NCI-H2196 (cell line): ENCODE measurements around the gene KIAA2012.

ENCODE experiments used
- DNase-seq: peaks from one replicate; lab custom pipeline; 2025; ENCODE audit not compliant: unreplicated experiment; lab: John Stamatoyannopoulos, UW

The KIAA2012 gene

DNA sequence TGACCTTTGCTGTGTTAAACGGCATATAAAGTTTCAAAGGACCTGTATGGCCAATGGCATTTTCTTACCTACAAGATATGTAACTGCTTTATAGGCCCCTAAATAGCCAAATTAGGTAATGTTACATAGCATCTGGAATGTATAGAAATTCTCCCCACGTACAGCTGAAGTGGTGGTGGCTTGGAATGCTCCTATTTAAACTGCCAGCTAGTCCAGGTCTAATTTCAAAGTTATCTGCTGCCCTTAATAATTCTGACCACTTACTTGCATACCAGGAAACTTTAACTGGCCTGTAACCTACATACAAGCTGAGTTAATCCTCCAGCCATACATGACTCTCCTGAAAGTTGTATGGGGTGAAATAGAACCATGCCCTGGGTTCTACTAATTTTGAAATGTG is 1.3 kb downstream of the KIAA2012 start:
- DNase-seq: no peak

DNA sequence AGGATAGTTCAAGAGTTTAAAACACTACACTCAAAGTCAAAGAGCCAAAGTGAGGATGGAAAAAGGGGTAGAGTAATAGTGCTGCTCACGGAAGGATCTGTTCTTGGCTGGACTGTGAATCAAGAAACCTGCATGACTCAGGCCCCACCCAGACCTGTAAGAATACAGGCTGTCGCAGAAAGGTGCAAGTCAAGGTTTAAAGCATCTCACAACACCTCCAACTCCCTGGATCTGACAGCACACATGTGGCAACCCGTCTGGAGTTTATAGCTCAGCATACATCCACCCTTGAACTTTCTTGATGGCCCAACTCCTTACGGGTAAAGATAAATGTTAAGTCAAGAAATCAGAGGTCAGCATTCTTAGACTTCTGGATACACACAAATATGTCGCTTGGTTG is 6.3 kb downstream of the KIAA2012 start:
- no peak for DNase-seq

DNA sequence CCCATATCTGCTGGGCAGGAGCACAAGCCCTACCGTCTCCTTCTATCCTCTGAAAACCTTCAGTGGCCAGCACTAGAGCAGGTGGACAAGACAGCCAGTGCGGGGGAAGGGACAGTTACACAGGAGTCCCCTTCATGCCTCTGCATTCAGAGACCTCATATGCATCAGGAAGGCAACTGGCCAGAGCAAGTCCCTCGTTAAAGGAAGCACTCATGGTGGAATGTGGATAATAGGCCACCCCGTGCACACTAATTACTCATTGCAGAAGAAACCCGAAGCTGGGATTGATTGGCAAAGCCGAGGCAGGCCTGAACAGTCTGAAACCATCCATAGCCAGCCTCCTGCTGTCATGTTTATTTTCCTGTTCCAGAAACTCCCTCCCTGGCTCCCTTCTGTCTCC is 11.2 kb downstream of the KIAA2012 start:
- DNase-seq: no peak

DNA sequence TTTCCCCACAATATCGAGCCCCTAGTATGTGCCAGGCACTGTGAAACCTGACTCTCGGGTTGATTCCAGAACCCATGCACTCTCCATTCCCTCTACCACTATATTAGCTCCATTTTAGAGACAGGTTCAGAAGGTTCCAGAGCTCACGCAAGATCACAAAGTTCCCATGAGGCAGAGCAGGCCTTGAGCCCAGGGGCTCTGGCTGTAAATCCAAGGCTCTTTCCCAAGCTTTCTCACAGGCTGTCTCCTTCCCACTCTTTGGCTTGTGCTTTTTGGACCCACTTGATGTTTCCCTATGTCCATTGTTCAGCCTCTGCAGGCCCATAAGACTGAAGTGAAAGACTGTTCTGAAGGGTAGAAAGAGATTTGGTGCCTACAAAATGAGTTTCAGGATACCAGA is 15.7 kb downstream of the KIAA2012 start:
- no peak for DNase-seq

DNA sequence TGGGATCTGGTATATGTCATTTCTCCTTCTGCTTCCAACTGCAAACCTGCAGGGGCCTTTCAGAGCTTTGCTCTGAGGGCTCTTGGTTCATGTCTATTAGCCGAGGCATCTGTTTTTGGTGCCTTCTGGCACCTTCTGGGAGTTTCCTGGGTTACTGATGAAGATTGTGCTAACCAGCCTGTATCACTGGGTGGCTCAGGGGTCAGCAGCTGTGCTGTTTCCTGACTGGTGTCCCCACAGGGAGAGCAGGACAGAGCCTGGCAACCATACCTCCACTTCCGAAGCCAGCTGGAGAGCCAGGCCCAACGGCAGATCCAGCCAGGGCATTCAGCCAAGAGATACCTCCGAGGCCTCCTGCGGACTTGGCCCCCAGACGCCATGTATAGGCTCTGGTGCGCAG is 17.5 kb downstream of the KIAA2012 start:
- no peak for DNase-seq

DNA sequence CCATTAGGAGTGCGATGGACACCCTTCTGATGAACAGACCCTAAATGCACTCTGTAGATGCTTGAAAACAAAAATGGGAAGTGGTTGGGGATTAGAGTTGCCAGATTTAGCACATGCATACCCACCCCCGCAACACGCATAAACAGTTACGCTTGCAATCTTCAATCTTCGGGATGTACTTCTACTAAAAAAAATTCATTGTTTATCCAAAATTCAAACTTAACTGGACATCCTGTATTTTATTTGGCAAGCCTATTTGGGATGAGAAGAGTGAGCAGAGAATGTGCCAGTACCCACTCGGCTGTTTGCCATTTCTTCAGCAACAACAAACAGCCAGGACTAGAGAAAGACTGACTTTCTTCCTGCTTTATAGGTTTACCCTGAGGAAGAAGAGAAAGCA is 18.4 kb downstream of the KIAA2012 start:
- DNase-seq: no peak

DNA sequence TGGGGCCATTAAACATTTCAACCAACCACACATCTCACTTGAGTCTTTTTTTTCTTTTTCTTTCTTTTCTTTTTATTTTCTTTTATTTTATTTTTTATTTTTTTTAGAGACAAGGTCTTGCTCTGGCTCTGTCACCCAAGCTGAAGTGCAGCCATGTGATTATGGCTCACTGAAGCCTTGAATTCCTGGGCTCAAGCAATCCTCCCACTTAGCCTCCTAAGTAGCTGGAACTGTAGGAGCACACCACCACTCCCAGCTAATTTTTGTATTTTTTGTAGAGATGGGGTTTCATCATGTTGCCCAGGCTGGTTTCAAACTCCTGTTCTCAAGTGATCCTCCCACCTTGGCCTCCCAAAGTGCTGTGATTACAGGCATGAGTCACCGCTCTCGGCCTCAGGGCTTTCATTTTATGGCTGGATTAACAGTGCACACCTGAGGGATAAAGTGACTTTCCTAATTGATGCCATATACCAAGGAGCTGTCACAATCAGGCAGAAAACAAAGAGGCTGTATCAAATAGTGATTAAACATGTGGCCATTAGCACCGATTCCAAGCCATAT is 21.5 kb downstream of the KIAA2012 start:
- no peak for DNase-seq

DNA sequence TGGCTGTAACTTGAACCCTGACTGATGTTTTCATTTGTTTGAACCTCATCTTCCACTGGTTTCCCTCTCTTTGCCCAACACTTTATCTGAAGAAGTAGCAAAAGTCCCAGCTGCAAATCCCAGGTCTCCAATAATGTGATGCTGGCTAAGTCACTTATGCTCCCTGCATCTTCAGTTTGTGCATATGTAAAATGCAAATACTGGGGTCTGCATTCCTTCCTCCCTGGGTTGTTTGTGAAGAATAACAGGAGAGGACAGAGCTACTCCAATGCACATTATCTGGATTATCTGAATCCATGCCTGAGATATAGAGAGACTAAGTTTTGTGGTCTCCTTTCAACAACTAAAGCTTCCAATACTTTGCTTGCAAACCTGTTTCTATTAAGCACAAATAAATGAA is 22.2 kb downstream of the KIAA2012 start:
- DNase-seq: no peak

DNA sequence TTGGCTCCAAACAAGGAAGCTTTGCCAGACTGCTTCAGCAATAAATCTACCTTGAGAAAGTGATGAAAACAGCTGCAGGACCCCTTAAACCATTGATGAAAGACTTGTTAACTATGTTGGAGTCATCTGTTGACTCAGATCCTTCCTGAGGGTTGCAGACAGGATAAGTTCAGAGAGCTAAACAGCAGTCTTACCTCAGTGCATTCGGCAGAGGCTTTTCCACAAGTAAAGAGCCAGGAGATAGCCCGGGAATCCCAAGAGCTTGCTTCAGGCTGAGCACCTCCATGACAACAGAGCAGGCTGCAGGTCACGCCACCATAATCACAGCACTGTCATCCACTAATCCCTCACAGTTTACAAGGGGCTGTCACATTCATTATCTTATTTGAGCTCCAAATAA is 23.7 kb downstream of the KIAA2012 start:
- no peak for DNase-seq

DNA sequence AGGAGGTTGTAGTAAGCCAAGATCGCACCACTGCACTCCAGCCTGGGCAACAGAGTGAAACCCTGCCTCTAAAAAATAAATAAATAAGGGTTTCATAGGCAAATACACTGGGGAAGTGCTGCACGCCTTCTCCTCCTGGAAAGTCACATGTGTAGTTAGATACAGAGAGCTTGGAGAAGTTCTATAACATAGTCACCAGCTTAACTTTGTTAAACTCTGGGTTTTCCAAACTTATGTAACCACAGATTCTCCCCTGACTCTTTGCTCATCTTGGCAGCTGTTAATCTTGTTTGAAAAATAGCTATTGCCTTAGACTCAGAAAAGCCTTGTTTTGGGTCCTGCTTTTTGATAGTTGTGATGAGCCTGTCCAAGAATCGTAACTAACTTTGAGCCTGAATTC is 25.2 kb downstream of the KIAA2012 start:
- DNase-seq: no peak

DNA sequence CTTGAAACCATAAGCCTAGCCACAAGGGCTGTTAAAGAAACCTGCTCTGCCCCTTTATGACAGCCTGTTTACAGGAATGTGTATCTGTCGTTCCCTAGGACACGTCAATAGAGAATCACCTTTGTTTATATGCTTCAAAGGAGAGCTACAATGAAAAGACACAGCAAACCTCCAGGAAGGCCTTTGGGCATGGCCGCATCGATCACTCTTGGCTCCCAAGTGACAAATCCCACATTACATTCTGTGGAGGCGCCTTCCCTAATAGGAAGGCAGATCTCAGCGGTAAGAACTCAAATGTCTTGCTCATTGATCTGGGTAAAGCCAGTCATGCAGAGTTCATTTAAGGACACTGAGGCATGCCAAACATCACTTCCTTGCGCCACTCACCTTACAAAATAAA is 26.5 kb downstream of the KIAA2012 start:
- no peak for DNase-seq

DNA sequence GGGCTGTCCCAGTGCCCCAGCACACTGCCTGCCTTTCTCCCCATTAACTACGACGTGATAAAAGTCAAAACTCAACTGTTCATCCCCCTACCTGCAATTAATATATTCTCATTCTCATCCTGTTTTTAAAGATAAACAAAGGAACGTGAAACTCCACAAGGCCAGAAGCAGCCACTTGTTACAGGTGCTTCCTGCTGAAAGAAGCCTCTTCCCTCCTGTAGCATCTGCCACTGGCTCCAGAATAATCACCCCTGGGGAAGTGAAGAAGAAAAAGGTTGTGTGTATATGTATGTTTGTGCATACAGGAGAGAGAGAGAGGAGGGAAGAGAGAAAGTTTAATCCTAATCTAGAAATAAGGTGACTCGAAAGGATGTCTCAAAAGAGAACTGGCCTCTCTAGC is 27.1 kb downstream of the KIAA2012 start:
- no peak for DNase-seq

DNA sequence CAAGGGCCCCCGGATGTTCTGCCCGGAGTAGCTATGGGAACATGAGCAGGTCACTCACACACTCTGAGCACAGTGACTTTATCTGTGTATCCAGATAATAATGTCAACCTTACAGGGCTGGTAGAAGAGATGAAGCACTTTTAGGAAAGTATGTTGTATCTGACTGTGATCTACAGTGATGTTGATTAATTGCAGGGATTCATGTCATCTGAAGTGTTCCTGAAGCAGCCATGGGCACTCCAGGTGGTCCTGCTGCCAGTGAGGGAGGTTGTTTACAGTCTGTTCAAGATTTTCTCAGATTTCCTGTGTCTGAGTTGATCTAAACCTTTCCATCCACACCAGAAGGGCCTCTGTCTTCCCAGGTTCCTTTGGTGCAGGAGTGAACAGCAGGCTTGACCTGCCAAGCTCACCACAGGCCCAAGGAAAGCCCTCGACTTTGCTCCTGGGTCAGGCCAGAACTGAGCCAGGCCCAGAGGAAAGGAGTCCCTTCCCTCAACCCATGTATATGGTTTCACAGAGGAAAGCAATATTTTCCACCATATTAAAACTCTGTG is 28.0 kb downstream of the KIAA2012 start:
- no peak for DNase-seq

DNA sequence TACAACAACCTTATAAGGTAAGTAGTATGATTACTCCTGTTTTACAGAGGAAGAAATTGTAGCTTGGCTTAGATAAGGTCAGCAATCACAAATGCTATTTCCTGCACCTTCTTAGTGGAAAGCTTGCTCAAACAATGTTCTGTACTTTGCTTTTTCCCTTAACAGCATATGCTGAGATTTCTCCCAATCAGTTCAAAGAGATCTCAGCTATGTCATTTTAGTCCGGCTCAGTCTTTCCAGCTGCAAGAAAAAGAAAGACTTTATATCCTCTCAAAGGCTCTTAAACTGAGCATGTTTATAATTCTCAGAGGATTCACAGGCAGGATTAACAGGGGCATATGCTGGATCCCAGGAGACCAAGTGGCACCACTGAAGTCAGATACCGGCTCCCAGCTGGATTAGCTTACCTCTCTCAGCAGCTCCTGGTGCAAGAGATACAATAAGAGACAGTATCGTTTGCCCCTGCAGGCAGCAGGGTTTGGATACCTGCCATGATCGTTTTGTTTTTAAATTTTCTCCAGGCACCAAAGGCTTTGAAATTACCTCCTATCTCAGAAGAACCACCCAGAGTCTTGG is 29.5 kb downstream of the KIAA2012 start:
- DNase-seq: no peak

DNA sequence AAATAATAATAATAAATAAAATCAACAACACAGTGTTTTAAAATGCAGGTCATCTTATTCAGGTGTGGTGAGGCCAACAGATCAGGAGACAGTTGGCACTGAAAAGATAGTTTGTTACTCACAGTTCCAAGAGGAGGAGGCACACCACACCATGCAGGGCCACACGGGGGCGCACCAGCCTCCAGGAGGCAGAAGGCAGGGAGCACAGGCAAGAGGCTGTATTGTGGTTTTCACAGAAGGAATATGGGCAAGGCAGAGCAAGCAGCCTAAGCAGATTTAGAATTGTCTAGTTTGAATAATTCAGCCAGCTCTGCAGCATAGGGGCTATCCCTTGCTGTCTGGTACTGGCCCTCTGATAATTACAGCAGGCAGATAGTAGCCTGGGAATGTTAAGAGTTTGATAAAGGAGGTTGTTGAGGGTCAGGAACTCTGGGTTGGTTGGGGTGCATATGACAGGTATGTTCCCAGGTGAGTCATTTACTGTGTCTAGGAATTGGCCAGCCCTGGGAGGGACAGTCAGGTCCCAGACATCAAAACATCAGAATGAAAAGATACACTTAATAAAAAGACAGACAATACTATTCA is 31.3 kb downstream of the KIAA2012 start:
- no peak for DNase-seq

DNA sequence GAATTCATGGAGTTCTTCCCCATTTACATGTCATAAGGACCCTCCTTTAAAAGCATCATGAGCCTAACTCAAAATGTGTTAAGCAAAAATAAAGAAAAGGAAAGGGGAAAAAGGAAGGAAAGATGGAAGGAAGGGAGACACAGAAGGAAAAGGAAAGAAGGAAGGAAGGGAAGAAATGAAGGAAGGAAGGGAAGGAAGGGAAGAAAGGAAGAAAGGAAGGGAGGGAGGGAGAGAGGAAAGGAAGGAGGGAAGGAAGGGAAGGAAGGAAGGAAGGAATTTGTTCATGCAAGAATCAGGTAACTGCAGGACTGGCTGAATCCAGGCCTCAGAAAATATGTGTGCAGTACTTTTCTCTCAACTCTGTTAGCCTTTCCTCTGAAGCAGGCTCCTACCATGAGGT is 32.0 kb downstream of the KIAA2012 start:
- no peak for DNase-seq

DNA sequence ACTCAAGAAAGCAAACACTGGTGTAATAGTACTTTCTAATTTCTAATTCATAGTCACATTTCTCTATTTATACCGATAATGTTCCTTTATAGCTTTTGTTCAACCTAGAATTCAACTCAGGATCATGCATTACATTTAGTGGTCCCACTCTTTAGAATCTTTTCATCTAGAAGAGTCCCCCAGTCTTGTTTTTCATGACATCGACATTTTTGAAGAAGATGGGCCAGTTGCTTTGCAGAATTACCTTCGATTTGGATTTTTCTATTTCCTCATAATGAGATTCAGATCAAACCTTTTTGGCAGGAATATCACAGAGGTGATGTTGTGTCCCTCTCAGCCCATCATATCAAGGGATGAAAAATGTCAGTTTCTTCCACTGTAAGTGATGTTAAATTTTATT is 35.3 kb downstream of the KIAA2012 start:
- no peak for DNase-seq

DNA sequence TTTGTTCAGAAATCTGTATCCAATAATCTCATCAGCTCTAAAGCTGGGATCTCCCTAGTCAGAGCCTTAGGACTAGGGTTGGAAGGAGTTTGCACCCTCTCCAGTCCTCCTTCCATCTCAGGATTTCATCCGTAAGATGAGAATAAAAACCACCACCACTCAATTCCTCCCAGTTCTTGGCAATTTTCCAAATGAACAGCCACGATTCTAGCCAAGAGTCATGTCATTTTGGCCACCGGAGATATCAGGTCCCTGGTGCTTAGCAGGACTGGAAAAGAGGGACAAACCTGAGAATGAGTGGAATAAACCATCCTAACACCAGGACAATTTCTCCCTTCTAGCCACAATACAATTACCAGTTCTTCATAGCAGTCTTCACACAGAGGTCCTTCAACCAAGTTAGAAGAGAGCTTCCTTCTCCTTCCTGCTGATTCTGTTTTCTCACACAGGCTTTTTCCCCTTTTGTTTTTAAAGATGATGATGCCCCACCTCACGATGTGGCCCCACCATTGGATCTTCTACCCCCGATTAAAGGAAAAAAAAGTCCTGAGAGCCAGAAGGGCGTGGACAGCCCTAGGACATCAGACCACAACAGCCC is 36.2 kb downstream of the KIAA2012 start:
- no peak for DNase-seq

DNA sequence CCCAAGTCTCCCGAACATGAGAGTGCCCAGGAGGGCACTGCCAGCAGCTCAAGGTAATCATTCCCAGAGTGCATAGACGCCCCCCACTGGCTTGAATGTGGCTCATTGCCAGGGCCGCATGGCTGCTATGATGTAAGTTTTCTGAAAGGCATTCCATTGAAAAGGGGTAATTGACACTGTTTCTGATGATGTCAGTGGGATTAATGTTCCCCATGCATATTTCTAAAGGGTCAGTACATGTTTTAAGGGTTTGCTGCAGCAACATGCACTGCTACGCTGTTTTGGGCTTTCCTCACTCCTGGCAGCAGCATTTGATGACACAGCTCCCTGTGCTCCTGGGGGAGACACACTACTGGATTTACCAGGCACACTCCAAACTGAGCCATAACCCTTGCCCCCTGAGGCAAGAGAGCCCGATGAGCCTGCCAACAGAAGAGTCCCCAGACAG is 36.7 kb downstream of the KIAA2012 start:
- DNase-seq: no peak

DNA sequence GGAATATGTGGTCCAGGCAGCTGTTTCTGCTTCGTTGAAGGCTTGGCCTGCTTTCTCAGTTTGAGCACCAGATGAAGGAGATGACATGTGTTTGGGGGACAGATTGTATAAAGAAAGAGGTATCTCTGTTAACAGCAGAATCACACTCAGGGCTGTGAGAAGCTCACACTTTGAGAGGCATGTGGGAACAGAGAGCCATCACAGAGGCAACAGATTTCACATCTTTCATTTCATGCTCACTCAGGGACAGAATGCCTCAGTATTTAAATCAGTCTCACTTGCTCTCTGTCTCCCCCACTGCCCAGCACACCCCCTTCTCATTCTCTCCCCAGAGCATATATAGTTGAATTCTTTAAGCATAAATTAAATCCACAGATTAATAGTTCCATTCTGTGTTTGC is 37.4 kb downstream of the KIAA2012 start:
- DNase-seq: no peak

DNA sequence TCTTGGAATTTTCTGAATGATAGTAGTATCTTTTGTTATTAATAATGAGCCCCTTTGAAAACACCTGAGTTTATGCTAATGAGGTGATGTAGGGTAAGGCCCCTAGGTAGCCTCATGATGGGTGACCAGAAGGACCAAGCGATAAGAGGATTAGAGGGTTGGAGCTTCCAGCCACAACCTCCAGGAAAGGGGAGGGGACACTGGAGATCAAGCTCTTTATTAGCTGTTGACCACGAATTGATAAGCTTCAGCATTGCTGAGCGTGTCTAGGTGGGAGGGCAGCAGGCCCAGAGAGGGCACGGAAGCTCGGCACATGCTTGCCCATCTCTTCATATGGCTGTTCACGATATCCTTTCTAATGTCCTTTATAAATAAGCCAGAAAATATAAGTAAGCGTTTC is 39.0 kb downstream of the KIAA2012 start:
- no peak for DNase-seq

DNA sequence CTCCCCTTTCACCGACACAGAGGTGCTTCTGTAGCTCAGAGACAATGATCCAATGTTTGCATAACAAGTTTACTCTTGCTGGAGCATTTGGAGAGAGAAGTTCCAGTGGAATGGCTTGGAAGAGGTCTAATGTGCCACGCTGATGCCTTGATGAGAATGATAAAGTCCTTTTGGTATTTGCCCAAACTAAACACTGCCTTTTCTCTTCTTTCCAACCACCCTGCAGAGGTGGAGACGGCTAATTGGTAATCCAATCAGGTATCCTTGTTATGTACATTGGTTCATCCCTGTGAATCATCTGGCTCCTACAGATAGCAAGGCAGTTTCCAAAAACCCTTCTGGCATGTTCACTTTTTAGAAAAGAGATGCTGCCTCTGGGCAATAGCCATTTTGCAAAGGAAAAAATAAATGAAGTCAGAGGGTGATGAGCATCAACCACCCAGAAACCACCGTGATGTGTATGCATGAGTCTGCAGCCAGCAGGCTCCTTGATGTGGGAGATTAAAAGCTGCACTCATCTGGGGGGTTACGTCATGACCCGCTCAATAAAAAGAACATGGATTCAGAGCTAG is 40.6 kb downstream of the KIAA2012 start:
- DNase-seq: no peak
